MM.1S (cell line): ENCODE results near the gene MBL2.
A peak's percentile ranks its signal among the peaks of the same experiment; 100 is the strongest.

Experiments used
- DNase-seq: peaks from one replicate; pipeline ENCODE4 v3.0.0-alpha.2; 2015
- H2AFZ ChIP-seq: fragments of 300-600 bp; sonication (generic); 2 replicates; pipeline ENCODE4 v1.6.0; 2016; ENCODE audit warnings: antibody characterized with exemption, low read length
- H3F3A ChIP-seq: fragments of 300-600 bp; sonication (generic); 2 replicates; pipeline ENCODE4 v1.6.1; 2016; ENCODE audit warnings: mild to moderate bottlenecking, antibody characterized with exemption, low read length, moderate library complexity, mixed read lengths; ENCODE audit not compliant: insufficient read depth
- H3K27ac ChIP-seq: fragments of 300-600 bp; sonication (generic); 2 replicates; pipeline ENCODE4 v1.5.1; 2016; ENCODE audit warnings: mild to moderate bottlenecking, low read length
- H3K27me3 ChIP-seq: fragments of 300-600 bp; sonication (generic); replicated peaks from 2 replicates; pipeline ENCODE4 v1.6.0; 2016; ENCODE audit warnings: low read length; ENCODE audit not compliant: insufficient read depth
- H3K36me3 ChIP-seq: fragments of 300-600 bp; sonication (generic); replicated peaks from 2 replicates; pipeline ENCODE4 v1.6.1; 2016; ENCODE audit warnings: mild to moderate bottlenecking, low read length, mixed read lengths; ENCODE audit not compliant: insufficient read depth
- H3K4me1 ChIP-seq: fragments of 300-600 bp; sonication (generic); 2 replicates; pipeline ENCODE4 v1.6.1; 2016; ENCODE audit warnings: low read length, mixed read lengths
- H3K4me2 ChIP-seq: fragments of 300-600 bp; sonication (generic); 2 replicates; pipeline ENCODE4 v1.6.0; 2016; ENCODE audit warnings: low read depth, low read length
- H3K4me3 ChIP-seq: fragments of 300-600 bp; sonication (generic); 2 replicates; pipeline ENCODE4 v1.5.1; 2016; ENCODE audit warnings: low read length, mixed read lengths
- H3K79me2 ChIP-seq: fragments of 300-600 bp; sonication (generic); 2 replicates; pipeline ENCODE4 v1.6.1; 2016; ENCODE audit warnings: mixed run types, low read length, mixed read lengths
- H3K9ac ChIP-seq: fragments of 300-600 bp; sonication (generic); 2 replicates; pipeline ENCODE4 v1.6.1; 2016; ENCODE audit warnings: low read length, mixed read lengths
- H3K9me2 ChIP-seq: fragments of 300-600 bp; sonication (generic); replicated peaks from 2 replicates; pipeline ENCODE4 v1.6.1; 2016; ENCODE audit warnings: mild to moderate bottlenecking, low read length, mixed read lengths; ENCODE audit not compliant: insufficient read depth
- H3K9me3 ChIP-seq: fragments of 300-600 bp; sonication (generic); replicated peaks from 2 replicates; pipeline ENCODE4 v1.6.1; 2016; ENCODE audit warnings: mild to moderate bottlenecking, low read length, mixed read lengths; ENCODE audit not compliant: insufficient read depth
- H4K20me1 ChIP-seq: fragments of 300-600 bp; sonication (generic); 2 replicates; pipeline ENCODE4 v1.6.1; 2016; ENCODE audit warnings: mild to moderate bottlenecking, low read length, moderate library complexity, mixed read lengths; ENCODE audit not compliant: insufficient read depth
- CTCF ChIP-seq: fragments of 300-600 bp; sonication (generic); IDR thresholded peaks from 2 replicates; pipeline ENCODE4 v1.5.1; 2016; ENCODE audit warnings: antibody characterized with exemption, low read length, mixed read lengths
- EZH2 ChIP-seq: fragments of 300-600 bp; sonication (generic); optimal IDR thresholded peaks from 2 replicates; pipeline ENCODE3; 2017; ENCODE audit warnings: low read depth, mild to moderate bottlenecking, antibody characterized with exemption, low read length, mixed read lengths
- EZH2phosphoT487 ChIP-seq: fragments of 300-600 bp; sonication (generic); IDR thresholded peaks from 2 replicates; pipeline ENCODE4 v1.6.1; 2018; ENCODE audit warnings: antibody characterized with exemption, low read length

The MBL2 gene

DNA sequence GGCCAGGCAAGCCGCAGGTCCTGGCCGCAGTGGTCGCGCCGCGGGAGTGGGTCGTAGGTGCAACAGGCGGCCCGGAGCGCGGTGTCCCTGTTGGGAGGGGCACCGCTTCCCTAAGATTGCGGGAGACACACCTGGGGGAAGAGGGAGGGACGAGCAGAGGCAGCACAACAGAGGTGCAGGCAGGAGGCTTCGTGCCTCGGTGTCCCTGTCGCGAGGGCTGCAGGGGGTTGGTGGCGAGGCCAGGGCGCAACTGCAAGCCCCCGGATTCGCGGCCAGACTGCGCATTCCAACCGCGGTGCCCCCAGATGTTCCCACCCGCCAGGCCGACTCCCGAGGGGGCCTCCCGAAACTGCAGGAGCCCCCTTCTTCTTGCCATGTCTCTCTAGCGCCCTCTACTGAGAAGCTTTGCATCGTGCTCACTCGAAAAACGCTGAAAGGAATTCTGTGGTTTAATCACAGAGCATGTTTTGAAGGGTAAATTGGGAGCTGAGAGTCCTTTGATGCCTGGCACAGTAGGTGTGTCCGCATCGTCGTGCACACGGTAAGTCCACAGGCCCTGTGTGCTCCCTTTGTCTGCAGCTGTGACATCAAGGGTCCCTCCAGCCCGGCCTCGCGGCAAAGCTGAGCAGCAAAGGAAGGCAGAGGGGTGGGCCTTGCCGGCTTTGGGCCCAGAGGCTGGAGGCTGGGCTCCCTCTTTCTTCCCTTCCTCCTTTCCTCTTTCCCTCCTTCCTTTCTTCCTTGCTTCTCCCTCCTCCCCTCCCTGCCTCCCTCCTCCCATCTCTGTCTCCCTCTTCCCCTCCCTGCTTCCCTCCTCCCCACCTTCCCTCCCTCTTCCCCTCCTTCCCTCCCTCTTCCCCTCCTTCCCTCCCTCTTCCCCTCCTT, 6.2 kb upstream of the MBL2 start:
- H3K27me3 ChIP-seq, result no peaks in the 10 kb centered on the region
- no peak overlapping the region for H3K4me2 ChIP-seq

DNA sequence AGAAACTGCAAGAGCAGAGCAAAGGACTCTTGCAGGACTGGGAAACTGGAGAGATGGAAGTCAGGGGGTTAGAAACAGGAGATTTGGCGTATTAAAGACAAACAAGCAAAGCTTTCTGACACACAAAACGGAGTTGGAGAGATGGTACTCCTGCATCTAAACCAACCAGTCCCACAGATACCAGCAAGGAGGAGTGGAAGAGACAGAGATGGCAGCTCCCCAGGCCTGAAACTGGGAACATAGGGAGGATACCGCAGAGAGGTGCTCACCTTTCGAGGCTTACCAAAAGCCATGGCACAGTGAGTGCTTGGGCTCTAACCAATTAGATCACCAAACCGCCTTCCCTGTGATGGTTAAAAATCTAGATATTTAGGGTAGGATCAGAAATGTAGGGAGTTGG, 4.8 kb upstream of the MBL2 start:
- H3K79me2 ChIP-seq, result no peaks in the 10 kb centered on the region
- no peak overlapping the region for H2AFZ ChIP-seq
- H3K36me3 ChIP-seq, result no peaks in the 10 kb centered on the region
- TF ChIP-seq EZH2 (no peak), EZH2phosphoT487 (no peak), CTCF (no peak)
- no peak for DNase-seq
- H4K20me1 ChIP-seq, result no peaks in the 10 kb centered on the region
- H3K9me2 ChIP-seq, result no peaks in the 10 kb centered on the region
- no peaks in the 10 kb centered on the region for H3F3A ChIP-seq
- H3K27me3 ChIP-seq, result no peaks in the 10 kb centered on the region
- H3K4me3 ChIP-seq, result no peak overlapping the region
- H3K9ac ChIP-seq, result no peak overlapping the region
- no peaks in the 10 kb centered on the region for H3K9me3 ChIP-seq
- H3K27ac ChIP-seq, result no peak overlapping the region
- peaks cover 5% of the 10 kb centered on the region; the same call in 1 of the 2 replicates for H3K4me1 ChIP-seq
- no peak overlapping the region for H3K4me2 ChIP-seq

More for the DNA sequence above, 6.2 kb upstream of the MBL2 start:
- Histone ChIP-seq H3F3A (no peaks in the 10 kb centered on the region), H3K9me3 (no peaks in the 10 kb centered on the region), H3K36me3 (no peaks in the 10 kb centered on the region), H3K27ac (no peak overlapping the region), H4K20me1 (no peaks in the 10 kb centered on the region), H3K9me2 (no peaks in the 10 kb centered on the region), H3K79me2 (no peaks in the 10 kb centered on the region), H3K4me1 (no peaks in the 10 kb centered on the region), H2AFZ (no peak overlapping the region), H3K4me3 (no peak overlapping the region), H3K9ac (no peak overlapping the region)
- TF ChIP-seq CTCF, result peak; percentile 43
- no peak for TF ChIP-seq EZH2phosphoT487
- DNase-seq, result no peak

DNA sequence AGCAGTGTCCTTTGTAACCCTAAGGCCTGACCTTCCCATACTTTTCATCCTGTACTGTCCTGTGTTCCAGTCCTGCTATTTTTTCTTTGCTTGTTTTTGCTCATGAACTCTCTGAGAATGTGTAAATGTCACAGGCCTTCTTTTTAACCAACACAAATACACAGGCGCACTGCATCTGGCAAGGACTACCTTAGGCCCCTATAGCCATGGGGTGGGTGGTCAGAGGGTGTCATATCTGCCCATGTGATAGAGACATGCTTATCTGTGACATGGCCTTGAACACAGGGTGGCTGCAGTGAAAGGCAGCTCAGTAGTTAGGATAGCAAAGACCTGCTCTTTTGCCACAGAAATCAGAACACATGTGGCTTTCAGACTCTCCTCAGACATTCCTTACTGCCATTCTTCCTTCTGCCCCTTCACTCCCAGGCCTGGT, 3.9 kb upstream of the MBL2 start:
- H3K36me3 ChIP-seq, result no peaks in the 10 kb centered on the region
- DNase-seq, result no peak
- H3K4me1 ChIP-seq, result peaks cover 5% of the 10 kb centered on the region; the same call in 1 of the 2 replicates
- no peak overlapping the region for H3K4me2 ChIP-seq
- H3K9me3 ChIP-seq, result no peaks in the 10 kb centered on the region
- no peaks in the 10 kb centered on the region for H4K20me1 ChIP-seq
- no peaks in the 10 kb centered on the region for H3K27me3 ChIP-seq
- no peak overlapping the region for H3K4me3 ChIP-seq
- H3K27ac ChIP-seq, result no peak overlapping the region
- H2AFZ ChIP-seq, result no peak overlapping the region
- no peak overlapping the region for H3K9ac ChIP-seq
- TF ChIP-seq EZH2phosphoT487, result no peak
- TF ChIP-seq CTCF, result no peak
- TF ChIP-seq EZH2, result no peak
- H3F3A ChIP-seq, result no peaks in the 10 kb centered on the region
- H3K79me2 ChIP-seq, result no peaks in the 10 kb centered on the region
- no peaks in the 10 kb centered on the region for H3K9me2 ChIP-seq
